HG03442 (cell line): Measurements from ENCODE around the gene RNF126.
"Not testable (repeated sequence)": the region's sequence is repeated elsewhere in the genome, so short reads cannot be mapped to it uniquely, and the experiment has no call there.

ENCODE experiments used
- ATAC-seq: cut with Tn5 transposase; IDR thresholded peaks from one replicate; pipeline ENCODE4 v1.9.1; 2021; ENCODE audit warnings: mild to moderate bottlenecking, moderate library complexity; ENCODE audit not compliant: unreplicated experiment

Gene RNF126

GRCh38 chr19:632579-633067, 30.4 kb downstream of the RNF126 start:
- peak; percentile 16 for ATAC-seq

- no peak for ATAC-seq
Measured at GRCh38 chr19:629961-630714, 32.9 kb downstream of the RNF126 start.

GRCh38 chr19:629515-629914, 33.5 kb downstream of the RNF126 start:
- not testable (repeated sequence) for ATAC-seq

- no peak for ATAC-seq
Measured at GRCh38 chr19:628168-628567, 34.8 kb downstream of the RNF126 start.

GRCh38 chr19:626566-626965, 36.4 kb downstream of the RNF126 start:
- ATAC-seq = not testable (repeated sequence)

- ATAC-seq = no peak
Measured at GRCh38 chr19:625257-625656, 37.8 kb downstream of the RNF126 start.

GRCh38 chr19:624433-625109, 38.4 kb downstream of the RNF126 start:
- ATAC-seq = no peak

- no peak for ATAC-seq
Measured at GRCh38 chr19:623974-624373, 39.0 kb downstream of the RNF126 start.

GRCh38 chr19:623175-623916, 39.7 kb downstream of the RNF126 start:
- no peak for ATAC-seq

GRCh38 chr19:622666-623065, 40.3 kb downstream of the RNF126 start:
- no peak for ATAC-seq

GRCh38 chr19:621819-622218, 41.2 kb downstream of the RNF126 start:
- no peak for ATAC-seq

GRCh38 chr19:621191-621590, 41.8 kb downstream of the RNF126 start:
- ATAC-seq = not testable (repeated sequence)

- ATAC-seq = no peak
Measured at GRCh38 chr19:620166-620862, 42.7 kb downstream of the RNF126 start.

- ATAC-seq = no peak
Measured at GRCh38 chr19:619286-620002, 43.6 kb downstream of the RNF126 start.

GRCh38 chr19:618674-619285, 44.2 kb downstream of the RNF126 start:
- no peak for ATAC-seq

GRCh38 chr19:618247-618619, 44.8 kb downstream of the RNF126 start:
- ATAC-seq = no peak

- no peak for ATAC-seq
Measured at GRCh38 chr19:617551-618246, 45.3 kb downstream of the RNF126 start.

GRCh38 chr19:616747-617526, 46.1 kb downstream of the RNF126 start:
- no peak for ATAC-seq
